ENCODE measurements around the gene FHOD3. TPM values are rescaled to one million over a fixed set of nuclear protein-coding genes. Genes with fewer than 3 reads are reported as not detected.

The FHOD3 gene
- total RNA-seq, 1 donor from 2014 or later: 16.3 TPM

- no peaks in the 10 kb centered on the region for H3K27me3 Mint-ChIP-seq (ENCODE audit: low read depth)
- H3K9me3 Mint-ChIP-seq: no peaks in the 10 kb centered on the region
- TF ChIP-seq CTCF (IDR thresholded peaks at IDR 0.05; ENCODE audit: unreplicated experiment): no peak
- H3K27ac Mint-ChIP-seq: peak overlapping the region; percentile 63
- DNase-seq (ENCODE audit: low spot score in 2 of 2, unreplicated experiment in 2 of 2): no peak
- no peak overlapping the region for H3K4me3 Mint-ChIP-seq
- peaks cover 72% of the 10 kb centered on the region for H3K4me1 Mint-ChIP-seq
- no peaks in the 10 kb centered on the region for H3K36me3 Mint-ChIP-seq
Observed at GRCh38 chr18:36379435-36379984, 82.0 kb downstream of the FHOD3 start.

- Mint-ChIP-seq H3K4me1 (peaks cover 69% of the 10 kb centered on the region), H3K27ac (peak overlapping the region; percentile 64), H3K36me3 (no peaks in the 10 kb centered on the region), H3K9me3 (no peaks in the 10 kb centered on the region), H3K27me3 (ENCODE audit: low read depth) (no peaks in the 10 kb centered on the region), H3K4me3 (no peak overlapping the region)
- TF ChIP-seq CTCF (IDR thresholded peaks at IDR 0.05; ENCODE audit: unreplicated experiment): no peak
- DNase-seq (ENCODE audit: low spot score in 2 of 2, unreplicated experiment in 2 of 2): no peak
Observed at GRCh38 chr18:36380173-36380827, 82.8 kb downstream of the FHOD3 start.

- TF ChIP-seq CTCF (IDR thresholded peaks at IDR 0.05; ENCODE audit: unreplicated experiment): no peak
- no peak for DNase-seq (ENCODE audit: low spot score in 2 of 2, unreplicated experiment in 2 of 2)
- Mint-ChIP-seq H3K27me3 (ENCODE audit: low read depth) (no peaks in the 10 kb centered on the region), H3K4me3 (no peak overlapping the region), H3K4me1 (peaks cover 62% of the 10 kb centered on the region), H3K9me3 (no peaks in the 10 kb centered on the region), H3K27ac (peak overlapping the region; percentile 64), H3K36me3 (no peaks in the 10 kb centered on the region)
Observed at GRCh38 chr18:36381075-36381474, 83.6 kb downstream of the FHOD3 start.

GRCh38 chr18:36382854-36383253, 85.3 kb downstream of the FHOD3 start:
- Mint-ChIP-seq H3K27me3 (ENCODE audit: low read depth) (no peaks in the 10 kb centered on the region), H3K27ac (peak overlapping the region; percentile 19), H3K4me1 (peaks cover 55% of the 10 kb centered on the region), H3K36me3 (no peaks in the 10 kb centered on the region), H3K9me3 (no peaks in the 10 kb centered on the region), H3K4me3 (no peak overlapping the region)
- DNase-seq (ENCODE audit: low spot score in 2 of 2, unreplicated experiment in 2 of 2): no peak
- TF ChIP-seq CTCF (IDR thresholded peaks at IDR 0.05; ENCODE audit: unreplicated experiment): no peak

- no peak for DNase-seq (ENCODE audit: low spot score in 2 of 2, unreplicated experiment in 2 of 2)
- Mint-ChIP-seq H3K36me3 (no peaks in the 10 kb centered on the region), H3K27ac (no peak overlapping the region), H3K4me3 (no peak overlapping the region), H3K9me3 (no peaks in the 10 kb centered on the region), H3K27me3 (ENCODE audit: low read depth) (no peaks in the 10 kb centered on the region), H3K4me1 (peaks cover 35% of the 10 kb centered on the region)
- no peak for TF ChIP-seq CTCF (IDR thresholded peaks at IDR 0.05; ENCODE audit: unreplicated experiment)
Observed at GRCh38 chr18:36386150-36386920, 88.8 kb downstream of the FHOD3 start.
